A172 (cell line): ENCODE data around the gene ADORA1. TPM values are rescaled to one million over a fixed set of nuclear protein-coding genes. Genes with fewer than 3 reads are reported as not detected.

Experiments used
- DNase-seq: peaks from one replicate; pipeline ENCODE4 v3.0.0-alpha.2; 2015; ENCODE audit warnings: low spot score
- total RNA-seq: library from RNA; depleted of rRNA; stranded (reverse); fragments of >200 nt; shearing (Covaris generic); gene quantifications from 2 replicates; pipeline ENCODE4 v1.2.3, GENCODE V29; 2014; rRNA removed

ADORA1 gene
- total RNA-seq, result 21.1 and 30.6 TPM in 2 replicates

GRCh38 chr1:203127666-203128430 lies at the start of gene ADORA1:
TSS of gene ADORA1 (plus strand) at chr1:203127726. CDS start at chr1:203128842, 1,116 bp downstream.
- peak; percentile 70 for DNase-seq

- DNase-seq, result no peak
These were observed 49.6 kb upstream of the ADORA1 start for GRCh38 chr1:203077956-203078355.

GRCh38 chr1:203078478-203078877 lies 49.0 kb upstream of the ADORA1 start:
- DNase-seq, result no peak

GRCh38 chr1:203080456-203080855 lies 47.1 kb upstream of the ADORA1 start:
- DNase-seq, result no peak

- no peak for DNase-seq
These were observed 45.9 kb upstream of the ADORA1 start for GRCh38 chr1:203081465-203082230.

GRCh38 chr1:203082231-203082505 lies 45.4 kb upstream of the ADORA1 start:
- DNase-seq, result no peak

GRCh38 chr1:203082571-203083462 lies 44.7 kb upstream of the ADORA1 start:
- no peak for DNase-seq

- no peak for DNase-seq
These were observed 44.0 kb upstream of the ADORA1 start for GRCh38 chr1:203083463-203083921.

GRCh38 chr1:203084588-203085527 lies 42.7 kb upstream of the ADORA1 start:
- DNase-seq, result no peak

- DNase-seq, result no peak
These were observed 41.8 kb upstream of the ADORA1 start, which contains the start of gene MYOG for GRCh38 chr1:203085528-203086406. TSS of gene MYOG (minus strand) at chr1:203086012. CDS start at chr1:203085961, 51 bp downstream.

- DNase-seq, result no peak
These were observed 40.3 kb upstream of the ADORA1 start for GRCh38 chr1:203086992-203087763.

- DNase-seq, result no peak
These were observed 39.1 kb upstream of the ADORA1 start for GRCh38 chr1:203088441-203088840.

- no peak for DNase-seq
These were observed 38.4 kb upstream of the ADORA1 start for GRCh38 chr1:203089001-203089650.

- DNase-seq, result no peak
These were observed 37.9 kb upstream of the ADORA1 start for GRCh38 chr1:203089651-203090045.

- DNase-seq, result no peak
These were observed 36.9 kb upstream of the ADORA1 start for GRCh38 chr1:203090421-203091198.

GRCh38 chr1:203091199-203091477 lies 36.4 kb upstream of the ADORA1 start:
- DNase-seq, result no peak

GRCh38 chr1:203091761-203092330 lies 35.7 kb upstream of the ADORA1 start:
- DNase-seq, result no peak
